Small intestine (tissue), 7 donors: ENCODE measurements around the gene ST3GAL4. TPM values are rescaled to one million over a fixed set of nuclear protein-coding genes. Genes with fewer than 3 reads are reported as not detected.

Experiments
- DNase-seq, 2 donors: peaks; one replicate each; pipeline versions ENCODE4 v3.0.0 to v3.0.0-alpha.2; 2013
- FAIRE-seq: peaks from 2 replicates; lab custom pipeline; 2012; peaks lifted over from hg19 to GRCh38; lab: Jason Lieb, UNC
- H3K27ac ChIP-seq, 3 donors: one replicate each; pipeline ENCODE4 v1.5.1; 2013; ENCODE audit warnings: low read length in 2 of 3, mild to moderate bottlenecking in 2 of 3, control low read depth in 1 of 3, inconsistent platforms in 1 of 3, low read depth in 1 of 3, moderate library complexity in 1 of 3
- H3K27me3 ChIP-seq, 3 donors: one replicate each; pipeline ENCODE4 v1.6.1; 2013; ENCODE audit warnings: low read length in 3 of 3, inconsistent platforms in 1 of 3; ENCODE audit not compliant: control insufficient read depth in 3 of 3, insufficient read depth in 3 of 3
- H3K36me3 ChIP-seq, 3 donors: one replicate each; pipeline ENCODE4 v1.6.1; 2013; ENCODE audit warnings: low read length in 3 of 3, inconsistent platforms in 1 of 3, low read depth in 1 of 3, mild to moderate bottlenecking in 1 of 3, moderate library complexity in 1 of 3; ENCODE audit not compliant: control insufficient read depth in 3 of 3, insufficient read depth in 2 of 3
- H3K4me1 ChIP-seq, 3 donors: one replicate each; pipeline ENCODE4 v1.6.1; 2013; ENCODE audit warnings: low read length in 2 of 3, inconsistent platforms in 1 of 3, low read depth in 1 of 3, mild to moderate bottlenecking in 1 of 3, moderate library complexity in 1 of 3; ENCODE audit not compliant: control insufficient read depth in 3 of 3, insufficient read depth in 2 of 3
- H3K4me3 ChIP-seq, 3 donors: one replicate each; pipeline ENCODE4 v1.5.1; 2013; ENCODE audit warnings: low read length in 3 of 3, control low read depth in 1 of 3, inconsistent platforms in 1 of 3, low read depth in 1 of 3, mild to moderate bottlenecking in 1 of 3, moderate library complexity in 1 of 3
- H3K9me3 ChIP-seq, 2 donors: one replicate each; pipeline ENCODE4 v1.6.1; 2013; ENCODE audit warnings: low read depth in 1 of 2, low read length in 1 of 2; ENCODE audit not compliant: control insufficient read depth in 2 of 2, insufficient read depth in 1 of 2
- WGBS, 3 donors: extraction: QIAGEN DNeasy Blood & Tissue Kit; methylation state at CpG; one replicate each; pipeline ENCODE4 v1.1.7; 2013; 5-methylcytosine and 5-hydroxymethylcytosine counted together
- polyA plus RNA-seq, 4 donors: library from polyadenylated mRNA; stranded (reverse) in 3 of 4; unstranded in 1 of 4; fragments of 200-250 nt in 3 of 4; fragments of 120-200 nt in 1 of 4; gene quantifications; one replicate each; pipeline versions ENCODE4 v1.2.1 to v1.2.3, GENCODE V29; 2013
- donor health status: healthy with polysubstance abuse.
- donor health status: control.
- donor health status: control.
- donor health status: Bipolar disorder and iron deficiency.
- donor health status: healthy.

The ST3GAL4 gene
- polyA plus RNA-seq, 4 donors: 1.6 to 11.6 (median 4.0) TPM

DNA sequence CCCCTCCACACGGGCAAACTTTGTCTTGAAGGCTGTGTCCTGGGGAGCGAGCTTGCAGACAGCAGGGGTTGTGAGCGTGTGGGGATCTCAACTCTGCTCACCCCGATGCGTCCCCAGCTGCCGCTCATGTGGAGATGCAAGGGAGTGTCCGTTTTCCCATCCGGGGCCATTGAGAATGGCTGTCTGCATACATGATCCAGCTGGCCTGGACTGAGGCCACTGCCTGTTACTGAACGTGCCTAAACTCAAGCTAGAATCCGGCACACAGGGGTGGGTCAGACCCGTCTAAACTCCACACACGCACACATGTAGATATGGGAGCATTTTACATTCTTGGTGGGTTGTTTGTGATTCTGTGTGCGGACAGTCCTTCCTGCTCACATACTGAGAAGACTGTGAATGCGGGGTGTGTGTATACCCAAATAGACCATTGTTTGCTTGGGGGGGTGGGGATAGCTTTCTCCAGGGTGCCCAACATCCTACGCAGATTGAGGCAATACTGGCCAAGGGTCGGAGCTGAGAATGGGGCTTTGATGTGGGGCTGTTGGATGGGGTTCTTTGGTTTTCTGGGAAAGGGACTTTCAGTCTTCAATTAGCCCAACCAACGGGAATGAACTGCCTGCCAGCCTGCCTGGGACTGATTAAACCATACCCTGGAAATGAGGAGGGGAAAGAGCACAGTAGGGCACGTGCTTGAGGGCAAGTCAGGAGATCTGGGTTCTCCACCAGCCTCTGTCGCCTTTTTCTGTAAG, 60.4 kb downstream of the ST3GAL4 start:
- WGBS, 3 donors: 68 to 83% (median 77%) methylated on average over 18 to 19 of the region's 19 CpGs
- Histone ChIP-seq H3K9me3 (no peaks in the 10 kb centered on the region), H3K36me3 (peaks cover 0 to 44% (median 0%) of the 10 kb centered on the region in 3 donors), H3K27me3 (no peaks in the 10 kb centered on the region), H3K27ac (peak overlapping the region in 2 of 3 donors; percentile 76 to 85), H3K4me1 (peaks cover 0 to 10% (median 5%) of the 10 kb centered on the region in 3 donors), H3K4me3 (no peak overlapping the region)
- DNase-seq: peak in 1 of 2 donors; percentile 54
- FAIRE-seq: no peak

DNA sequence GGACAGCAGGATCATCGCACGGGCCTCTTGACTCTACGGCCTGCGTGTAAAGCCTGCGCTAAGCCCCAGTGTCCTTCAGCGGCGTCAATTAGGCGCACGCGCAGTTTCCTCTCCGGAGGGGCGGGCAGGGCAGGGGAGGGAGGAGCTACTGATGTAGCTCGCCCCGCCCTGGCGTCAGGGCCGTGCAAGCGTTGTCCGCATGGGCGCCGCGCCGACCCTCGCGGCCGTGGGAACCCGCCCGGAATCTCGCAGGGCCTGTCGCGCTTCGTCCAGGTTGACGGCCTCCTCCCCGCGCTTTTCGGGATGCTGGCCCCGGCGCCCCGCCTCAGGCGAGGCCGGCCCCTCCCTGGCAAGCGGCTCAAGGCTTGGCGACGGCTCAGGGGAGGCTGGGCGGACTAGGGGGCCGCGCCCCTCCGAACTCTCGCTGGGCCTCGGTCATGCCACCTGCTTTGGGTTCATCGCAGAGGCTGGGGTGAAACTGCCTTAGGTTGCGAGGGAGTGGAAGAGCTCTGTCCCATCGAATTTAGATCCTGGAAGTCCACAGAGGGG, 61.1 kb downstream of the ST3GAL4 start:
- peak overlapping the region in 2 of 3 donors; percentile 76 to 85 for H3K27ac ChIP-seq
- no peaks in the 10 kb centered on the region for H3K27me3 ChIP-seq
- peaks cover 0 to 13% (median 5%) of the 10 kb centered on the region in 3 donors for H3K4me1 ChIP-seq
- peak; percentile 56 to 90 for DNase-seq
- FAIRE-seq: no peak
- 6 to 9% (median 6%) methylated on average over 50 to 52 of the region's 52 CpGs for WGBS, 3 donors
- no peaks in the 10 kb centered on the region for H3K9me3 ChIP-seq
- H3K36me3 ChIP-seq: peaks cover 0 to 40% (median 0%) of the 10 kb centered on the region in 3 donors
- peak overlapping the region in 2 of 3 donors; percentile 24 to 40 for H3K4me3 ChIP-seq

DNA sequence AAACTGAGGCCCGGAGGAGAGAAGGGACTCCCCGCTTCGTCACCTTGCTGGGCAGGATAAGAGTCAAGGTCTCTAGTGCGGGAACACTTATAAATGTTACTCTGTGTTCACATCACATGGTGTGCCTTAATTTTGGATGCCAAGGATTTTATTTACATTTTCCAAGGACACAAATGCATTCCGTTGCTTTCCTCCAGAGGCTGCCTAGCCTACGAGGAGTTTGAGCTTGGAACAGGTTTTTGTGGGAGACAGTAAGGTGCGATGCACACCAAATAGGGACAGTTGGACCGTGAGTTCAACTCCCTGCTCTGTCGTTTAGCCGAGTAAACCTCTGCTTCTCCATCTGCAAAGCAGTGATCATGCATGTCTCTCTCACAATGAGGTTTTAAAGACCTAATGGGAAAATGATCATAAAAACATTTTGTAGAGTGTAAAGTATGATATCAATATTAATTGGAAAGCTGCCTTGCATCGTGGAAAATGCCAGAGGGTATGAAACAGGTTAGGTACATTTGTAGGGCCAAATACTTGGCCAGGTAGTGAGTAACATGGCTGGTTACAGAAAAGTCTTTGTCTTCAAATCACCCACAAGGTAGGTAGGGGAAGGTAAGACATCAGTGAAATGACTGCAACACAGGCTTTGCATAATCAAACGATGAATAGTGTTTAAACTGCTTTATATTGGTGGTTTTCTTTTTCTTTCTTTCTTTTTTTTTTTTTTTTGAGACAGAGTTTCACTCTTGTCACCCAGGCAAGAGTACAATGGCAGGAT, 61.8 kb downstream of the ST3GAL4 start:
- WGBS, 3 donors: 43 to 62% (median 53%) methylated on average over 12 of the region's 12 CpGs
- DNase-seq (no peak), FAIRE-seq (no peak)
- no peaks in the 10 kb centered on the region for H3K9me3 ChIP-seq
- peaks cover 0 to 13% (median 5%) of the 10 kb centered on the region in 3 donors for H3K4me1 ChIP-seq
- H3K4me3 ChIP-seq: peak overlapping the region in 1 of 3 donors; percentile 24
- H3K27ac ChIP-seq: peak overlapping the region in 1 of 3 donors; percentile 85
- H3K27me3 ChIP-seq: no peaks in the 10 kb centered on the region
- H3K36me3 ChIP-seq: peaks cover 0 to 33% (median 0%) of the 10 kb centered on the region in 3 donors

- FAIRE-seq: no peak
- Histone ChIP-seq H3K36me3 (peaks cover 0 to 21% (median 0%) of the 10 kb centered on the region in 3 donors), H3K4me1 (peaks cover 0 to 13% (median 5%) of the 10 kb centered on the region in 3 donors), H3K27ac (no peak overlapping the region), H3K4me3 (no peak overlapping the region), H3K27me3 (no peaks in the 10 kb centered on the region), H3K9me3 (no peaks in the 10 kb centered on the region)
- 14 to 52% (median 37%) methylated on average over 1 of the region's 1 CpG for WGBS, 3 donors
- no peak for DNase-seq
Observed at GRCh38 chr11:126418887-126419286, 63.4 kb downstream of the ST3GAL4 start.

DNA sequence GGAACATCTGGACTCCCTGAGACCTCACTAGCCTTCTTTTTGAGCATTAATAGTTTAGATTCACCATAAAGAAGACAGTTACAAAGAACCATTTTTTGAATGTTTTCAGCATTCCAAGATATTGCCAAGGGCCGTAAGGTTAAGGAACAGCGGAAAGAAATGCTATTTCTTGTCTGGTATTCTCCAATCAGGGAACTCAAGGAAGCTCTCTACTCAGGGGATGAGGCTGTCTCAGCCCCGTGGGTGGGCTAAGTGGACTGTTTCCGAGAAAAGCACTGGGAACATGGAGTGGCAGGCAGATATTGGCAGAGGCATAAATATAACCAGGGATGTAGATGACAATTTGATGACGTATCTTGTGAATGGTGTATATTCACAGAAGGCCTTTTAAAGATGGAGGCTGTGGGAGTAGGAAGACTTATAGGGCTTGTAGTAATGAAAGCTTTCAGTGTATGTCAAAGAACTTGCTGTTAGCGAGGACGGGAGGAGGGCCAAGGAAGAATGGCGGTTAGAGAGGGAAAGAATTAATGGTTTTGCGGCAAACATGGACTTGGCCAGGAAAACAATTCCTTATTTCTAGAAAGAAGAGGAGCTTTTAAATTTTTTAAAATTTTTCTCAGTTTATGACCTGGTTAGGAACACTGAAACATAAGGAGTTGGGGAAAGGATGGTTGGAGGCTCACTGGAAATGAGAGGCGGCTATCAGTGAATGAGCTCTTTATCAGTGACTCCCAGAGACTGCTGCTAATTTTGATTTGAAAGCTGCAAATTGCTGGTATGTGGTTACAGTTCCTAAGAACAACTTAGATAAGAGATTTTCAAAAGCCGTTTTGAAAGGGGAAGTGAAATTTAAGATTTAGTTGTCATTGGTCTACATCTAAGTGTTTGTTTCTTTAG, 64.6 kb downstream of the ST3GAL4 start:
- Histone ChIP-seq H3K27ac (peak overlapping the region in 2 of 3 donors; percentile 2 to 80), H3K4me1 (peaks cover 0 to 13% (median 5%) of the 10 kb centered on the region in 3 donors), H3K4me3 (no peak overlapping the region), H3K36me3 (peaks cover 0 to 10% (median 0%) of the 10 kb centered on the region in 3 donors), H3K9me3 (no peaks in the 10 kb centered on the region), H3K27me3 (no peaks in the 10 kb centered on the region)
- no peak for FAIRE-seq
- DNase-seq: peak in 1 of 2 donors; percentile 24
- 55 to 68% (median 68%) methylated on average over 11 of the region's 11 CpGs for WGBS, 3 donors

DNA sequence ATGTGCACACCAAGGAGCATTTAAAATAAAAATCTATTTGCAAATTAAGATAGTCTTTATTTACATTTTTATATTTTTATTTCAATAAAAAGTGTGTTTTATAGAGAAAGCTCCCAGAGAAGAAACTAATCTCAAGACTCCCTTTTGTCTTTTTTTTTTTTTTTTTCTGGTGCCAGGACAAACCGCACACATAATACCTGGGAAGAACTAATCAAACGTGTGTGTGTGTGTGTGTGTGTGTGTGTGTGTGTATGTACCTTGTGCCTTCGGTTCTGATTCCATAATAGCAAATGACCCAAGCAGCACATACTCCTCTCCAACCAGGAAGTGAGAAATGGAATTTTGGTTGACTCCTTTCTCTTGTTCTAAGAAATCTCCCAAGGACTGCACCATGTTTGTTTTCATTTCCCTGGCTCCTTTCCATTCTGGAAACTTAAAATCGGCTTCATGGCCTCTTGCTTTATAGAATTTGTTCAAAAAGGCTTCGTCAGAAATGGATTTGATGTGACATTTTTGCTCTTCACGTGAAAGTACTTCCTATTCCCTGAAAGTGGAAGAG, 65.3 kb downstream of the ST3GAL4 start:
- FAIRE-seq (no peak), DNase-seq (no peak)
- no peaks in the 10 kb centered on the region for H3K27me3 ChIP-seq
- 46 to 53% (median 53%) methylated on average over 6 of the region's 6 CpGs for WGBS, 3 donors
- H3K36me3 ChIP-seq: peaks cover 0 to 5% (median 0%) of the 10 kb centered on the region in 3 donors
- H3K4me3 ChIP-seq: no peak overlapping the region
- no peaks in the 10 kb centered on the region for H3K9me3 ChIP-seq
- peaks cover 0 to 12% (median 5%) of the 10 kb centered on the region in 3 donors for H3K4me1 ChIP-seq
- H3K27ac ChIP-seq: peak overlapping the region in 2 of 3 donors; percentile 2 to 21

- Histone ChIP-seq H3K27ac (peak overlapping the region in 1 of 3 donors; percentile 11), H3K9me3 (no peaks in the 10 kb centered on the region), H3K4me3 (no peak overlapping the region), H3K36me3 (peaks cover 0 to 3% (median 0%) of the 10 kb centered on the region in 3 donors), H3K27me3 (no peaks in the 10 kb centered on the region), H3K4me1 (peaks cover 0 to 7% (median under 1%) of the 10 kb centered on the region in 3 donors)
- FAIRE-seq (no peak), DNase-seq (no peak)
- 74 to 87% (median 86%) methylated on average over 13 of the region's 13 CpGs for WGBS, 3 donors
Observed at GRCh38 chr11:126421271-126421671, 65.8 kb downstream of the ST3GAL4 start.
